Brain microvascular endothelial cell (primary cell): Measurements from ENCODE around the gene CIAO3.
"Not testable (repeated sequence)": the region's sequence is repeated elsewhere in the genome, so short reads cannot be mapped to it uniquely, and the experiment has no call there.

Source experiments
- DNase-seq: peaks from one replicate; pipeline ENCODE4 v3.0.0-alpha.2; 2020
- H3K27ac ChIP-seq: fragments of 250-450 bp; sonication (Bioruptor Pico); 2 replicates; pipeline ENCODE4 v1.5.1; 2020; ENCODE audit warnings: mild to moderate bottlenecking, moderate library complexity
- H3K27me3 ChIP-seq: fragments of 250-450 bp; sonication (Bioruptor Pico); replicated peaks from 2 replicates; pipeline ENCODE4 v1.5.1; 2020; ENCODE audit warnings: mild to moderate bottlenecking
- H3K36me3 ChIP-seq: fragments of 250-450 bp; sonication (Bioruptor Pico); replicated peaks from 2 replicates; pipeline ENCODE4 v1.5.1; 2020; ENCODE audit warnings: mild to moderate bottlenecking
- H3K4me3 ChIP-seq: 2 replicates; pipeline ENCODE4 v1.5.1; 2011; ENCODE audit warnings: low read depth, mild to moderate bottlenecking, control low read depth, low read length, moderate library complexity
- in situ Hi-C: cut with HindIII; loops from 2 replicates; pipeline ENCODE4 v1.10.0; 2017; ENCODE audit warnings: low sequenced_read_pairs, low pct_ligation_motif_present
- TF ChIP-seq, protein P1 (sequence below): IDR thresholded peaks from 2 replicates; pipeline ENCODE4 v1.5.1; 2011; ENCODE audit warnings: low read depth, mild to moderate bottlenecking, moderate library complexity, low read length, control low read depth, inconsistent platforms; ENCODE audit errors: missing control alignments

Gene CIAO3

DNA sequence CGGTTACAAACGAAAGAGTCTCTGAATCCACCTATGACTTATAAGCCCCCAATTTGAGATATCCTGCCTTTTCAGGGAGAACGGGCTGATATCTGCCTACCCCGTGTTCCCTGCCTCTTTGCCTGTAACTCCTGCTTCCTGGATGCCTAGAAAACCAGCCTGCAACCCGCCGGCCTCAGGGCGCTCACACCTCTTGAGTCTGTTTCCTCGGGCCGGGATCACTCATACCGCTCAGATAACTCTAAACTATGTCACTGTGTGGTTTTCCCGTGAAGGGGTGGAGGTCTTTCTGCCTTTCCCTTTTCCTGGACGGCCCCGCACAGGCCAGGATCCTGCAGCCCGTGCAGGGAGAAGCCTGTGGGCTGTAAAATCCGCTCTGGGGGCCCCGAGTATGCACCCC is 37.0 kb upstream of the CIAO3 start:
- TF ChIP-seq, protein P1, sequence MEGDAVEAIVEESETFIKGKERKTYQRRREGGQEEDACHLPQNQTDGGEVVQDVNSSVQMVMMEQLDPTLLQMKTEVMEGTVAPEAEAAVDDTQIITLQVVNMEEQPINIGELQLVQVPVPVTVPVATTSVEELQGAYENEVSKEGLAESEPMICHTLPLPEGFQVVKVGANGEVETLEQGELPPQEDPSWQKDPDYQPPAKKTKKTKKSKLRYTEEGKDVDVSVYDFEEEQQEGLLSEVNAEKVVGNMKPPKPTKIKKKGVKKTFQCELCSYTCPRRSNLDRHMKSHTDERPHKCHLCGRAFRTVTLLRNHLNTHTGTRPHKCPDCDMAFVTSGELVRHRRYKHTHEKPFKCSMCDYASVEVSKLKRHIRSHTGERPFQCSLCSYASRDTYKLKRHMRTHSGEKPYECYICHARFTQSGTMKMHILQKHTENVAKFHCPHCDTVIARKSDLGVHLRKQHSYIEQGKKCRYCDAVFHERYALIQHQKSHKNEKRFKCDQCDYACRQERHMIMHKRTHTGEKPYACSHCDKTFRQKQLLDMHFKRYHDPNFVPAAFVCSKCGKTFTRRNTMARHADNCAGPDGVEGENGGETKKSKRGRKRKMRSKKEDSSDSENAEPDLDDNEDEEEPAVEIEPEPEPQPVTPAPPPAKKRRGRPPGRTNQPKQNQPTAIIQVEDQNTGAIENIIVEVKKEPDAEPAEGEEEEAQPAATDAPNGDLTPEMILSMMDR: no peak
- in situ Hi-C loops: no loop called here
- H3K27ac ChIP-seq: no peak overlapping the region
- no peaks in the 10 kb centered on the region for H3K36me3 ChIP-seq
- H3K4me3 ChIP-seq: no peak overlapping the region
- DNase-seq: no peak
- H3K27me3 ChIP-seq: no peaks in the 10 kb centered on the region

DNA sequence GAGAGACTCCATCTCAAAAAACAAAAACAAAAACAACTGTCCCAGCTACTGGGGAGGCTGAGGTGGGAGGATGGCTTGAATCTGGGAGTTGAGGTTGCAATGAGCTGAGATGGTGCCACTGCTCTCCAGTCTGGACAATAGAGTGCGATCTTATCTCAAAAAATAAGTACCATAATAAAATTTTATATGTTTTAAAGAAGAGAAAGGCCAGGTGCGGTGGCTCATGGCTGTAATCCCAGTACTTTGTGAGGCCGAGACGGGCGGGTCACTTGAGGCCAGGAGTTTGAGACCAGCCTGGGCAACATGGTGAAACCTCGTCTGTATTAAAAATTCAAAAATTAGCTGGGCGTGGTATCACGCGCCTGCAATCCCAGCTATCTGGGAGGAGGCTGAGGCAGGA is 36.0 kb upstream of the CIAO3 start:
- H3K27me3 ChIP-seq: no peaks in the 10 kb centered on the region
- in situ Hi-C loops: no loop called here
- no peak overlapping the region for H3K27ac ChIP-seq
- H3K4me3 ChIP-seq: no peak overlapping the region
- H3K36me3 ChIP-seq: no peaks in the 10 kb centered on the region
- TF ChIP-seq, protein P1: no peak
- DNase-seq: no peak

DNA sequence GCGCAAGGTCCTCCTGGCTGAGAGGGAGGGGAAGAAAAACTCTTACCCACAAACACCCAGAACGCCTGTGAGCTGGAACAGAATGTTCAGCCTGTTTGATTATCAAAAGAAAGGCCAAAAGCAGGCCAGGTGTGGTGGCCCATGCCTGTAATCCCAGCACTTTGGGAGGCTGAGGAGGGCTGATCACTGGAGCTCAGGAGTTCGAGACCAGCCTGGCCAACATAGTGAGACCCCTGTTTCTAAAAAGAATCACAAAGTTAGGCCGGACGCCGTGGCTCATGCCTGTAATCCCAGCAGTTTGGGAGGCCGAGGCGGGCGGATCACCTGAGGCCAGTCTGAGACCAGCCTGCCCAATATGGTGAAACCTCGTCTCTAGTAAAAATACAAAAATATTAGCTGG is 35.5 kb upstream of the CIAO3 start:
- H3K27ac ChIP-seq, H3K36me3 ChIP-seq, in situ Hi-C loops, H3K27me3 ChIP-seq, DNase-seq, H3K4me3 ChIP-seq: not testable (repeated sequence)

DNA sequence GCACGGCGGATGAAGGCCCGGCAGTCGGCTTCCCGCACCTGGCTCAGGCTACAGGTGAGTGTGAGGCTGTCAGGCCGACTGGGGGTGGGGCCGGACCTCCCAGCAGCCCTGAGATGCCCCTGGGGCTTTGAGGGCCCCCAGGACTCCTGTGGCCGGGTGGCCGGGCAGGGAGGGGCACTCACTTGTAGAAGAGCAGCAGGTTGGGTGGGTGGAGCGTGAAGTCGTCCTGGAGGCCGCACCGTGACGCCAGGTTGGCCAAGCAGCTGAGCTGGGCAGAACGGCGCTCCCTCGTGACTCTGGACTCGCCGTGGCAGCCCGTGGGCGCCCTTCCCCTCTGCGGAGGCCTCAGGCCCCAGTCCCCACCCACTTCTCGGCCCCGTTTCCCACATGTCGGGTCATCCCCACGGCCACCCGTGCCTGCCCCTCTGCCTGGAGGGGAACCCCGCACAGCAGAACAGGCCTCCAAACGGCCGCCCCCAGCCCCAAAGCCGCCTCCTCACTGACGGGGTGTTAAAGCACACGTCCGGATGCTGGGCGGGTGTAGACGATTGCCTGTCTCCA is 34.5 kb upstream of the CIAO3 start:
- Histone ChIP-seq H3K27me3 (no peaks in the 10 kb centered on the region), H3K4me3 (no peak overlapping the region), H3K36me3 (no peaks in the 10 kb centered on the region), H3K27ac (no peak overlapping the region)
- DNase-seq: no peak
- in situ Hi-C loops: no loop called here
- TF ChIP-seq, protein P1: no peak

DNA sequence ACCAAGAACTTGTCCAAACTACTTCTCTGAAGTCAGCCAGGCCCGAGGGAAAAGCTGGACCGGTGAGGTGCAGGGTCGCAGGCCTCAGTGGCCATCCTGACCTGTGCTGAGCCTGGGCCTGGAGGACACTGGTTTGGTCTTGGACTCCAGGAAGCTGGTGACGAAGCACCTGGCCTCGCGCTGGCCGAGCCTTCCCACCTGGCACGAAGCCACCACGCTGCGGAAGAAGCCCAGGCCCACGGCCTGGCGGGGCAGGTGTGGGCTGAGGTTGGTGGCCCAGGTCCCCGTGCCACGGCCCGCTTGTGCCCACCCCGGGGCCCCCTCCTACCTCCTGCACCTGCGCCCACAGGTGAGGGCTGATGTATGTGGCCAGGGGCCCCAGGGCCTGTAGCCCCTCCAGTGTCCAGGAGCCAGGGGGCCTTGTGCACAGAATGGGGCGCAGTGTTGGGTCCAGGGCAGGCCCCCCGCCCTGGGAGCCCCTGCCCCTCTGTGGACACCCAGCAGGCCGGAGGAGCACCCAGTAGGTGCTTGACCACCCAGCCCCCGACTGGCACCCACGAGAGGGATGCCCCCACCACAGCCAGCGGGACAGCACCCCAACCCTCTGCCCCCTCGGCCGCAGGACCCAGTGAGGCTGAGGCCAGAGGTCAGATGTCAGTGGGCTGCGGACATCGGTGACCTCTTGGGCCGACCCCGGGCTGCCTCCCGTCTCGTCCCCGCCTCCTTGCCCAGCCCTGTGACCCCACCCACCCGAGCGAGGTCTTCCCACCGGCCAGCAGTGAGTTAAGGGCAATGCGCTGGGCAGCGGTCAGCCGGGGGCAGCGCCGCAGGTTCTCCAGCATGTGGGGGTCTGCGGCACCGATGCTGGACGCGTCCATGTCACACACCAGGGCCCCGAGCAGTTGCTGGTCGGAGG is 33.5 kb upstream of the CIAO3 start:
- Histone ChIP-seq H3K27ac (no peak overlapping the region), H3K27me3 (no peaks in the 10 kb centered on the region), H3K4me3 (no peak overlapping the region), H3K36me3 (no peaks in the 10 kb centered on the region)
- in situ Hi-C loops: no loop called here
- no peak for DNase-seq
- TF ChIP-seq, protein P1: no peak

DNA sequence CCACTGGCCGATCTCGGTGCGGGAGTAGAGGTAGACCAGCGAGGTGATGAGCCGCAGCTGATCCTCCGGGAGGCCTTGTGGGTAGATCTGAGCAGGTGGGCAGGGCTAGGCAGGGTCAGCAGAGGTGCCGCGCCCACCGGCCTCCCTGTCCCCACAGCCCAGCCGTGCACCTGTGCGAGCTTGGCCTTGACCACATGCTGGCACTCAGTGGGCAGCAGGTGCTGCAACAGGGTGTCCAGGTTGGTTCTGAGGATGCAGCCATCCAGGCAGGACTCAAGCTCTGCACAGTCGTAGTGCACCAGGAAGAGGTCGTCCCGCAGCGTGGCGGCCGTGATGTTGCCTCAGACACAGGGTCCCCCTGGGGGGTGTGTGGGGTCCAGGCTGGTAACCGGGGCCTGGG is 32.2 kb upstream of the CIAO3 start:
- in situ Hi-C loops: no loop called here
- Histone ChIP-seq H3K36me3 (no peaks in the 10 kb centered on the region), H3K4me3 (no peak overlapping the region), H3K27ac (no peak overlapping the region), H3K27me3 (no peaks in the 10 kb centered on the region)
- TF ChIP-seq, protein P1: no peak
- DNase-seq: no peak
